ENCODE measurements around the gene TRPM5.
A peak's percentile ranks its signal among the peaks of the same experiment; 100 is the strongest.

TRPM5 gene

GRCh38 chr11:2398664-2399355, 45.5 kb downstream of the TRPM5 start:
- Histone ChIP-seq H3K9ac (ENCODE audit: low read depth in 1 of 2, low read length in 2 of 2) (peak overlapping the region; percentile 95 to 100), H3K36me3 (ENCODE audit: control insufficient read depth in 1 of 2, insufficient read depth in 2 of 2, low read length in 2 of 2) (peaks cover 14 to 37% of the 10 kb centered on the region in 2 donors), H3K9me3 (ENCODE audit: control insufficient read depth in 1 of 2, low read length in 2 of 2) (no peaks in the 10 kb centered on the region), H3K27me3 (ENCODE audit: control insufficient read depth in 1 of 2, insufficient read depth in 2 of 2, low read length in 2 of 2) (no peaks in the 10 kb centered on the region), H3K4me3 (ENCODE audit: low read depth in 1 of 2, low read length in 2 of 2) (peak overlapping the region; percentile 73 to 90), H3K4me1 (ENCODE audit: control insufficient read depth in 1 of 2, insufficient read depth in 2 of 2, low read length in 2 of 2) (peaks cover 17 to 28% of the 10 kb centered on the region in 2 donors), H3K27ac (ENCODE audit: low read depth, low read length) (peak overlapping the region; percentile 97)

GRCh38 chr11:2397005-2397404, 47.3 kb downstream of the TRPM5 start:
- Histone ChIP-seq H3K4me3 (ENCODE audit: low read depth in 1 of 2, low read length in 2 of 2) (no peak overlapping the region), H3K27me3 (ENCODE audit: control insufficient read depth in 1 of 2, insufficient read depth in 2 of 2, low read length in 2 of 2) (no peaks in the 10 kb centered on the region), H3K36me3 (ENCODE audit: control insufficient read depth in 1 of 2, insufficient read depth in 2 of 2, low read length in 2 of 2) (peaks cover 4 to 22% of the 10 kb centered on the region in 2 donors), H3K4me1 (ENCODE audit: control insufficient read depth in 1 of 2, insufficient read depth in 2 of 2, low read length in 2 of 2) (peaks cover 14 to 24% of the 10 kb centered on the region in 2 donors), H3K27ac (ENCODE audit: low read depth, low read length) (no peak overlapping the region), H3K9me3 (ENCODE audit: control insufficient read depth in 1 of 2, low read length in 2 of 2) (no peaks in the 10 kb centered on the region), H3K9ac (ENCODE audit: low read depth in 1 of 2, low read length in 2 of 2) (no peak overlapping the region)

GRCh38 chr11:2396471-2396870, 47.8 kb downstream of the TRPM5 start:
- Histone ChIP-seq H3K27me3 (ENCODE audit: control insufficient read depth in 1 of 2, insufficient read depth in 2 of 2, low read length in 2 of 2) (no peaks in the 10 kb centered on the region), H3K4me1 (ENCODE audit: control insufficient read depth in 1 of 2, insufficient read depth in 2 of 2, low read length in 2 of 2) (peaks cover 9 to 18% of the 10 kb centered on the region in 2 donors), H3K36me3 (ENCODE audit: control insufficient read depth in 1 of 2, insufficient read depth in 2 of 2, low read length in 2 of 2) (peaks cover 3 to 22% of the 10 kb centered on the region in 2 donors), H3K27ac (ENCODE audit: low read depth, low read length) (no peak overlapping the region), H3K9ac (ENCODE audit: low read depth in 1 of 2, low read length in 2 of 2) (no peak overlapping the region), H3K4me3 (ENCODE audit: low read depth in 1 of 2, low read length in 2 of 2) (no peak overlapping the region), H3K9me3 (ENCODE audit: control insufficient read depth in 1 of 2, low read length in 2 of 2) (no peaks in the 10 kb centered on the region)

- no peak overlapping the region for H3K4me3 ChIP-seq (ENCODE audit: low read depth in 1 of 2, low read length in 2 of 2)
- H3K9me3 ChIP-seq (ENCODE audit: control insufficient read depth in 1 of 2, low read length in 2 of 2), result no peaks in the 10 kb centered on the region
- no peak overlapping the region for H3K27ac ChIP-seq (ENCODE audit: low read depth, low read length)
- H3K36me3 ChIP-seq (ENCODE audit: control insufficient read depth in 1 of 2, insufficient read depth in 2 of 2, low read length in 2 of 2), result peaks cover 3 to 22% of the 10 kb centered on the region in 2 donors
- no peak overlapping the region for H3K9ac ChIP-seq (ENCODE audit: low read depth in 1 of 2, low read length in 2 of 2)
- H3K27me3 ChIP-seq (ENCODE audit: control insufficient read depth in 1 of 2, insufficient read depth in 2 of 2, low read length in 2 of 2), result no peaks in the 10 kb centered on the region
- peaks cover 5 to 15% of the 10 kb centered on the region in 2 donors for H3K4me1 ChIP-seq (ENCODE audit: control insufficient read depth in 1 of 2, insufficient read depth in 2 of 2, low read length in 2 of 2)
Measured at GRCh38 chr11:2395856-2396255, 48.5 kb downstream of the TRPM5 start.

- Histone ChIP-seq H3K9me3 (ENCODE audit: control insufficient read depth in 1 of 2, low read length in 2 of 2) (no peaks in the 10 kb centered on the region), H3K9ac (ENCODE audit: low read depth in 1 of 2, low read length in 2 of 2) (no peak overlapping the region), H3K4me3 (ENCODE audit: low read depth in 1 of 2, low read length in 2 of 2) (no peak overlapping the region), H3K36me3 (ENCODE audit: control insufficient read depth in 1 of 2, insufficient read depth in 2 of 2, low read length in 2 of 2) (peaks cover 5 to 25% of the 10 kb centered on the region in 2 donors), H3K27me3 (ENCODE audit: control insufficient read depth in 1 of 2, insufficient read depth in 2 of 2, low read length in 2 of 2) (no peaks in the 10 kb centered on the region), H3K27ac (ENCODE audit: low read depth, low read length) (no peak overlapping the region), H3K4me1 (ENCODE audit: control insufficient read depth in 1 of 2, insufficient read depth in 2 of 2, low read length in 2 of 2) (peaks cover 8 to 17% of the 10 kb centered on the region in 2 donors)
Measured at GRCh38 chr11:2395211-2395730, 49.0 kb downstream of the TRPM5 start.

GRCh38 chr11:2394818-2395105, 49.6 kb downstream of the TRPM5 start:
- peaks cover 6 to 27% of the 10 kb centered on the region in 2 donors for H3K36me3 ChIP-seq (ENCODE audit: control insufficient read depth in 1 of 2, insufficient read depth in 2 of 2, low read length in 2 of 2)
- H3K27me3 ChIP-seq (ENCODE audit: control insufficient read depth in 1 of 2, insufficient read depth in 2 of 2, low read length in 2 of 2), result no peaks in the 10 kb centered on the region
- H3K4me1 ChIP-seq (ENCODE audit: control insufficient read depth in 1 of 2, insufficient read depth in 2 of 2, low read length in 2 of 2), result peaks cover 12 to 21% of the 10 kb centered on the region in 2 donors
- H3K9ac ChIP-seq (ENCODE audit: low read depth in 1 of 2, low read length in 2 of 2), result no peak overlapping the region
- H3K9me3 ChIP-seq (ENCODE audit: control insufficient read depth in 1 of 2, low read length in 2 of 2), result no peaks in the 10 kb centered on the region
- no peak overlapping the region for H3K27ac ChIP-seq (ENCODE audit: low read depth, low read length)
- no peak overlapping the region for H3K4me3 ChIP-seq (ENCODE audit: low read depth in 1 of 2, low read length in 2 of 2)

All from duodenal mucosa (tissue), 2 donors.